Measurements from ENCODE around the gene TXLNA. TPM values are rescaled to one million over a fixed set of nuclear protein-coding genes. Genes with fewer than 3 reads are reported as not detected.
A peak's percentile ranks its signal among the peaks of the same experiment; 100 is the strongest.

TXLNA gene
- total RNA-seq, 1 donor from 2014 or later: 17.2 TPM

DNA sequence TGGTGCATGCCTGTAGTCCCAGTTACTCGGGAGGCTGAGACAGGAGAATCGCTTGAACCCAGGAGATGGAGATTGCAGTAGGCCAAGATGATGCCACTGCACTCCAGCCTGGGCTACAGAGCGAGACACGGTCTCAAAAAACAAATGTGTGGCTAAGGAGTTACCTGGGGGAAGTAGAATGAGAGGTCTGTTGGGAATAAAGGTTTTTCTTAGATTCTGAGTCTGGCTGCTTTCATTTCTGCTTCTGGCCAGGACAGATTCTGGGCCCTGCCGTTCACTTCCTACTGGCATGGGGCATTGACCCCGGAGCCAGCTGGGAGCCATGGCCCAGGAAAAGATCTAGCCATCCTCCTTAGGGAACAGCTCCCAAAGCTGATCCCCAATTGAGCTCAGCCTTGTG lies 29.0 kb downstream of the TXLNA start:
- peaks cover 30% of the 10 kb centered on the region for H3K4me1 ChIP-seq
- no peak overlapping the region for H3K27ac ChIP-seq (replicated peaks)
- H3K36me3 ChIP-seq: no peaks in the 10 kb centered on the region
- no peaks in the 10 kb centered on the region for H3K9me3 ChIP-seq (replicated peaks)
- TF ChIP-seq, protein P1, sequence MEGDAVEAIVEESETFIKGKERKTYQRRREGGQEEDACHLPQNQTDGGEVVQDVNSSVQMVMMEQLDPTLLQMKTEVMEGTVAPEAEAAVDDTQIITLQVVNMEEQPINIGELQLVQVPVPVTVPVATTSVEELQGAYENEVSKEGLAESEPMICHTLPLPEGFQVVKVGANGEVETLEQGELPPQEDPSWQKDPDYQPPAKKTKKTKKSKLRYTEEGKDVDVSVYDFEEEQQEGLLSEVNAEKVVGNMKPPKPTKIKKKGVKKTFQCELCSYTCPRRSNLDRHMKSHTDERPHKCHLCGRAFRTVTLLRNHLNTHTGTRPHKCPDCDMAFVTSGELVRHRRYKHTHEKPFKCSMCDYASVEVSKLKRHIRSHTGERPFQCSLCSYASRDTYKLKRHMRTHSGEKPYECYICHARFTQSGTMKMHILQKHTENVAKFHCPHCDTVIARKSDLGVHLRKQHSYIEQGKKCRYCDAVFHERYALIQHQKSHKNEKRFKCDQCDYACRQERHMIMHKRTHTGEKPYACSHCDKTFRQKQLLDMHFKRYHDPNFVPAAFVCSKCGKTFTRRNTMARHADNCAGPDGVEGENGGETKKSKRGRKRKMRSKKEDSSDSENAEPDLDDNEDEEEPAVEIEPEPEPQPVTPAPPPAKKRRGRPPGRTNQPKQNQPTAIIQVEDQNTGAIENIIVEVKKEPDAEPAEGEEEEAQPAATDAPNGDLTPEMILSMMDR (IDR thresholded peaks at IDR 0.05; ENCODE audit: borderline replicate concordance): no peak
- no peaks in the 10 kb centered on the region for H3K27me3 ChIP-seq (ENCODE audit: low read depth)
- no peak overlapping the region for H3K4me3 ChIP-seq
- intact Hi-C loops (cut with micrococcal nuclease): no loop called here
- no peak for DNase-seq

DNA sequence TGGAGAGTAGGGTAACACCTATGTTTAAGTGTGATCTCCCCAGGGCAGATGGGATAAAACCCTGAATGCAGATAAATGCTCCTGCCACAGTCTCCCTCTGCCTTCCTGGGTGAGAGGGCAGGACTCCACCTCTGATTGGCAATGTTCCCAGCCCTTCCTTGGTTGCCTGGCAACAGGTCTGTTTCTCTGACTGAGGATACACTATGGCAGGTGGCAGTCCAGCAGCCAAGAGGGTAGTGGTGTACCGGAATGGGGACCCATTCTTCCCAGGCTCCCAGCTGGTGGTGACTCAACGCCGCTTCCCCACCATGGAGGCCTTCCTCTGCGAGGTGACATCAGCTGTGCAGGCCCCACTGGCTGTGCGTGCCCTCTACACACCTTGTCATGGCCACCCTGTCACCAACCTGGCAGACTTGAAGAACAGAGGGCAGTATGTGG lies 29.4 kb downstream of the TXLNA start, which contains the start of gene DCDC2B:
Gene DCDC2B (plus strand): TSS at position 199 of the 438 bp plus-strand sequence. CDS start 5 bp downstream, at position 204.
- intact Hi-C loops (cut with micrococcal nuclease): no loop called here
- Histone ChIP-seq H3K36me3 (peaks cover 2% of the 10 kb centered on the region), H3K27me3 (ENCODE audit: low read depth) (no peaks in the 10 kb centered on the region), H3K9me3 (replicated peaks) (no peaks in the 10 kb centered on the region), H3K4me3 (no peak within 1 kb of the TSS), H3K4me1 (peaks cover 30% of the 10 kb centered on the region), H3K27ac (replicated peaks) (no peak within 1 kb of the TSS)
- DNase-seq: peak; percentile 44
- TF ChIP-seq, protein P1 (IDR thresholded peaks at IDR 0.05; ENCODE audit: borderline replicate concordance): no peak

DNA sequence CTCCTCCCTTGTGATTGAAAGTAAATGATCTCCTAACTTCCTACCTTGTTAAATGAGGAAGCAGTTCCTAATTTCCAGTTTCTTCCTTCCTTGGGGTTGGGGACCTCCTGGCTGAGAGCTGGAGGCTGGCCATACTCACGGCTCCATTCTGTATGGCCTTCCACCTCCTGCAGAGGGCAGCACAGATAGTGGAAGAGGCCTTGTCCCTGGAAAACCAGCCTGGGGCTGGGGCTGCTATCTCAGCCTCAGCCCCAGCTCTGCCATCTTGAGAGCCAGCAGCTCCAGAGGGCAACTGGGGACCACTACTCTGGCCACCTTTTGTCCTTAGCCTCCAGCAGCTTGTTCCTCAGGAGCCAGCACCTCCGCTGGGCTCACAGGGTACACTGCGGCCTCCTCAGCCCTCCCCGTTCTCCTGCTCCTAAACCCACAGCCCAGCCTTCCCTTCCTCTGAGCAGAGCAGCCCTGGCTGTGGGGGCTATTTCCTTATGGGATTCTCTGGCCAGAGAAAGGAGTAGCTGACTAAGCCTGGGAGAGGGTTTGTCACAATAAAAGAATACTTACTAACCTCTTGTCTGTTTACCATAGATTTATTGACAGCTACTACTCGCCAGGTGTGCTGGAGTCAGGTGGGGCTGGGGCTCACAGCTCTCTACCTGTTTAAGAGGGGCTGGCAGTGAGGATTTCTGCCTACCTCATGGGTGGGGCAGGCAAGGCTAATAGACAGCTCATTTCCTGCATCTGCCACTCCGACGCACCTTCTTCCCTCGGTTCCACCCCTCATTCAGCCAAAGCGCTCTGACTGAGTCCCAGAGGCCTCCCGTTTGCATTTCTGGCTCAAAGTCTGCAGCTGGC lies 36.4 kb downstream of the TXLNA start:
- TF ChIP-seq, protein P1 (IDR thresholded peaks at IDR 0.05; ENCODE audit: borderline replicate concordance): peak; percentile 80
- H3K9me3 ChIP-seq (replicated peaks): no peaks in the 10 kb centered on the region
- no peak overlapping the region for H3K4me3 ChIP-seq
- H3K36me3 ChIP-seq: peaks cover 62% of the 10 kb centered on the region
- peak; percentile 29 for DNase-seq
- intact Hi-C loops (cut with micrococcal nuclease): no loop called here
- peaks cover 28% of the 10 kb centered on the region for H3K4me1 ChIP-seq
- no peaks in the 10 kb centered on the region for H3K27me3 ChIP-seq (ENCODE audit: low read depth)
- H3K27ac ChIP-seq (replicated peaks): no peak overlapping the region

DNA sequence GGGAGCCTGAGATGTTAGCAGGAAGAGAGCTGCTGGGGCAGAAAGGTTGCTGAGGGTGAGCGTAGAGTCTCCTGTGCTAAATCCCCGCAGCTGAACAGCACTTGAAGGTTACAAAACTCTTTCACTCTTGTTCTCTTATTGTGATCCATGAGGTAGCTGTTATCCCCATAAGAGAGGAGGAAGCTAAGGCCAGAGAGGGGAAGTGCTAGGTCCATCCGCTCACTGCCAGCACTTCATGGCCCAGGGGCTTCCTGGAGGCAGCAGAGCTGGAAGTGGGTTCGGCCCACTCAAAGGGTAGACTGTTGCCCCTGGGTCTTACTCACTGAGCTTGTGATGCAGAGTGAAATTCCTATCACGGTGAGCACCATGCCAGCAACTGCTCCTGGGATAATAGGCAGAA lies 37.1 kb downstream of the TXLNA start:
- intact Hi-C loops (cut with micrococcal nuclease): no loop called here
- Histone ChIP-seq H3K36me3 (peaks cover 62% of the 10 kb centered on the region), H3K27ac (replicated peaks) (no peak overlapping the region)

DNA sequence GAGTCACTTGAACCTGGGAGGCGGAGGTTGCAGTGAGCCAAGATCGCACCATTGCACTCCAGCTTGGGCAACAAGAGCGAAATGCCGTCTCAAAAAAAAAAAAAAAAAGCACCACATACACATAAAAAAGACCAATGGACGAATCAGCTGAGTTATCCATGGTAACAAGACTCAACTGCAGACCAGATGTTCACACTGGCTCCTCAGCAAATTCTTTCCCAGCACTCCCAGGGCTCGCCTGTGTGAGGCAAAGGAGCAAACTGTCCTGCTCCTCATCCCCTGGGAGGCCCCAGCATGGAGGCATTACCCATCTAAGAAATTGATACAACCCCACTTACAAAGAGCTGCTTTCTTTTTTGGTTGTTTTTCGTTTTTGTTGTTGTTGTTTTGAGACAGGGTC lies 39.5 kb downstream of the TXLNA start:
- H3K36me3 ChIP-seq: peaks cover 63% of the 10 kb centered on the region
- intact Hi-C loops (cut with micrococcal nuclease): no loop called here
- no peaks in the 10 kb centered on the region for H3K9me3 ChIP-seq (replicated peaks)

More for the DNA sequence above, 37.1 kb downstream of the TXLNA start:
- Histone ChIP-seq H3K9me3 (replicated peaks) (no peaks in the 10 kb centered on the region), H3K4me1 (peaks cover 35% of the 10 kb centered on the region), H3K27me3 (ENCODE audit: low read depth) (no peaks in the 10 kb centered on the region), H3K4me3 (no peak overlapping the region)
- no peak for DNase-seq
- TF ChIP-seq, protein P1 (IDR thresholded peaks at IDR 0.05; ENCODE audit: borderline replicate concordance): no peak

More for the DNA sequence above, 39.5 kb downstream of the TXLNA start:
- H3K4me1 ChIP-seq: peaks cover 59% of the 10 kb centered on the region
- TF ChIP-seq, protein P1 (IDR thresholded peaks at IDR 0.05; ENCODE audit: borderline replicate concordance): no peak
- H3K4me3 ChIP-seq: no peak overlapping the region
- H3K27ac ChIP-seq (replicated peaks): no peak overlapping the region
- H3K27me3 ChIP-seq (ENCODE audit: low read depth): no peaks in the 10 kb centered on the region
- no peak for DNase-seq

Measured in left ventricle myocardium inferior (tissue), 1 donor.